Breast epithelium (tissue), 4 donors: Measurements from ENCODE around the gene SNRNP25. TPM values are rescaled to one million over a fixed set of nuclear protein-coding genes. Genes with fewer than 3 reads are reported as not detected.

ENCODE experiments used
- DNase-seq, 2 donors: peaks; one replicate each; pipeline ENCODE4 v3.0.0-alpha.2; 2019; ENCODE audit warnings: low spot score in 2 of 2
- H3K27ac ChIP-seq, 2 donors: fragments of 200-600 bp; sonication (generic) in 1 of 2; one replicate each; pipeline ENCODE4 v1.5.1; 2016 to 2019; ENCODE audit warnings: mild to moderate bottlenecking in 1 of 2
- H3K27me3 ChIP-seq, 2 donors: fragments of 200-600 bp; sonication (generic) in 1 of 2; one replicate each; pipeline versions ENCODE4 v1.5.1 to v1.6.0; 2017 to 2019; ENCODE audit warnings: control low read depth in 1 of 2, mild to moderate bottlenecking in 1 of 2
- H3K36me3 ChIP-seq: fragments of 200-600 bp; one replicate; pipeline ENCODE4 v1.5.1; 2019
- H3K4me1 ChIP-seq, 2 donors: fragments of 200-600 bp; sonication (generic); one replicate each; pipeline ENCODE4 v1.5.1; 2016 to 2019; ENCODE audit warnings: control low read depth in 1 of 2
- H3K4me3 ChIP-seq, 3 donors: fragments of 200-600 bp; sonication (generic); 1 replicate in 2 of 3; 2 replicates in 1 of 3; pipeline ENCODE4 v1.5.1; 2016 to 2019; ENCODE audit warnings: mild to moderate bottlenecking in 3 of 3, moderate library complexity in 2 of 3
- H3K9me3 ChIP-seq, 2 donors: fragments of 200-600 bp; sonication (generic) in 1 of 2; one replicate each; pipeline ENCODE4 v1.5.1; 2016 to 2019; ENCODE audit warnings: control low read depth in 1 of 2
- CTCF ChIP-seq, 3 donors: fragments of 450-650 bp; IDR thresholded peaks; one replicate each; pipeline ENCODE4 v1.5.1; 2016 to 2017; ENCODE audit warnings: antibody characterized with exemption in 3 of 3, mild to moderate bottlenecking in 3 of 3, moderate library complexity in 3 of 3
- POLR2A ChIP-seq: fragments of 450-650 bp; IDR thresholded peaks from one replicate; pipeline ENCODE4 v1.6.1; 2016; ENCODE audit warnings: antibody characterized with exemption, mild to moderate bottlenecking, moderate library complexity
- POLR2AphosphoS5 ChIP-seq, 3 donors: sonication (generic); formaldehyde crosslinking; IDR thresholded peaks; one replicate each; pipeline ENCODE4 v1.6.1; 2017; ENCODE audit warnings: antibody characterized with exemption in 3 of 3
- intact Hi-C: fragments of 100-400 bp; cut with DNase I; formaldehyde crosslinking; loops from one replicate; pipeline ENCODE4 v1.15.1; 2023; ENCODE audit warnings: low total_unique reads
- total RNA-seq, 3 donors: library from RNA; depleted of rRNA; stranded (reverse); fragments of >200 nt; gene quantifications; one replicate each; pipeline ENCODE4 v1.1.0, GENCODE V29; 2016

Gene SNRNP25
- total RNA-seq, 3 donors from 2014 or later: 17.4 to 23.9 (median 17.9) TPM

- Histone ChIP-seq H3K9me3 (no peaks in the 10 kb centered on the region), H3K36me3 (no peaks in the 10 kb centered on the region), H3K27me3 (no peaks in the 10 kb centered on the region), H3K4me3 (peak within 1 kb of the TSS; percentile 72 to 95 (median 74)), H3K4me1 (peaks cover 36 to 56% of the 10 kb centered on the region in 2 donors), H3K27ac (peak within 1 kb of the TSS; percentile 95 to 96)
- no peak for DNase-seq
- intact Hi-C loops: no loop called here
- TF ChIP-seq CTCF (IDR thresholded peaks at IDR 0.05) (no peak), POLR2A (no peak), POLR2AphosphoS5 (IDR thresholded peaks at IDR 0.05) (peak in 1 of 3 donors; percentile 31)
Observed at GRCh38 chr16:72561-73548, 19.2 kb downstream of the SNRNP25 start, which contains the start of gene RHBDF1. Gene RHBDF1, minus strand, starts transcription at chr16:72631. Its CDS starts 7,616 bp downstream, at chr16:65015.

- Histone ChIP-seq H3K4me3 (no peak overlapping the region), H3K27me3 (no peaks in the 10 kb centered on the region), H3K9me3 (no peaks in the 10 kb centered on the region), H3K4me1 (peaks cover 23 to 51% of the 10 kb centered on the region in 2 donors), H3K27ac (peak overlapping the region; percentile 95 to 96), H3K36me3 (no peaks in the 10 kb centered on the region)
- TF ChIP-seq POLR2A: no peak
- intact Hi-C loops: no loop called here
- no peak for DNase-seq
Observed at GRCh38 chr16:74051-74746, 20.6 kb downstream of the SNRNP25 start.

- Histone ChIP-seq H3K27ac (peak overlapping the region; percentile 96 to 98), H3K36me3 (no peaks in the 10 kb centered on the region), H3K4me3 (no peak overlapping the region), H3K9me3 (no peaks in the 10 kb centered on the region), H3K4me1 (peaks cover 22 to 44% of the 10 kb centered on the region in 2 donors), H3K27me3 (no peaks in the 10 kb centered on the region)
- no peak for TF ChIP-seq CTCF (IDR thresholded peaks at IDR 0.05)
- intact Hi-C loops: no loop called here
- no peak for DNase-seq
Observed at GRCh38 chr16:74747-75334, 21.2 kb downstream of the SNRNP25 start.

- intact Hi-C loops: no loop called here
- TF ChIP-seq POLR2AphosphoS5 (IDR thresholded peaks at IDR 0.05) (peak in 2 of 3 donors; percentile 46 to 63), POLR2A (no peak), CTCF (IDR thresholded peaks at IDR 0.05) (peak; percentile 13 to 31 (median 17))
- Histone ChIP-seq H3K4me3 (peak overlapping the region in 1 of 3 donors; percentile 99), H3K4me1 (peaks cover 16 to 34% of the 10 kb centered on the region in 2 donors), H3K36me3 (no peaks in the 10 kb centered on the region), H3K27ac (peak overlapping the region; percentile 91 to 98), H3K27me3 (no peaks in the 10 kb centered on the region), H3K9me3 (no peaks in the 10 kb centered on the region)
- DNase-seq: peak; percentile 75 to 76
Observed at GRCh38 chr16:75580-76501, 22.2 kb downstream of the SNRNP25 start.
